ENCODE results near the gene FAM13B. TPM values are rescaled to one million over a fixed set of nuclear protein-coding genes. Genes with fewer than 3 reads are reported as not detected.

FAM13B gene
- total and polyA plus RNA-seq, 9 of the 15 experiments (the other 6 are each of a cell fraction or from before 2014, with no cell fraction given) = 2.3 to 21.6 (median 14.1) TPM

DNA sequence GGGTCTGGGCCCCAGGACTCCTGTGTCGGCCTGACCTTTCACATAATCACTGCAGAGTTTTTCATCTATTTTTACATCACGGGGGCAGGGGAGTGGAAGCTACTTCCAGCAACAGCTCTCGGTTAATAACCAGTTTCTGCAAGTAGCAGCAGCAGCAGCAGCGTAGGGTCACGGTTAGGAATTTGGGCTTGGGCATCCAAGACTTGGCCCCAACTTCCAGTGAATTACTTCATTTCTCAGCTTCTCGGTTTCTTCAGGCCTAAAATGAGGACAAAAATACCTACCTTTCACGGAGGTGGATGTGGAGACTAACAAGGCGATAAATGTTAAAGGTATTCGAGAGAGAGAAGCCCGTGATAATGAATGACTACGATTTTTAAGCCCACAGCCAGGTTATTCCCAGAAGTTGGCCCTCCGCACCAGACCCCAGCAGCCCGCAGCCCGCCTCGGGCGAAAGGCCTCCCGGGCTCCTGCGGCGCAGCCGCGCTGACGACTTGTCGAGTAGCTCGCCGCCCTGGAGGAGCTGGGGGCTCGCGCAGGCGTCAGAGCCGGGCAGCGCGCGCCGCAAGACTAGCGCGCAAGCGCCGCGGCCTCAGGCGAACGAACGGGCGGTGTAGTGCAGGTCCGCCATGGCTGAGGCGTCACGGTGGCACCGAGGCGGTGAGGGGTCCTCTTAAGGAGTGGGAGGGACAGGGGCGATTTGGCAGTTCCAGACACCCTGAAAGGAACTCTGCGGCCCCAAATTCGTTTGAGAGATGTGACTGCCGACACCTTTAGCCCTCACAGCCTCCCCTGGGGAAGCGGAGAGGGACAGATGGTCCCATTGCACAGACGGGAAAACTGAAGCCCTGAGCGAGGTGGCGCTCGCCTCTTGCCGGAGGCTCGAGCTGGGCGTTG, 143.8 kb downstream of the FAM13B start, which contains the start of gene PKD2L2 (continued):
- TF ChIP-seq ZBTB34 (CRISPR knock-in tag; IDR thresholded peaks at IDR 0.05) (peak; percentile 65; the same call in 1 of the 2 replicates), ZNF24 (IDR thresholded peaks at IDR 0.05) (peak; percentile 19; the same call in 1 of the 2 replicates), SRSF1 (IDR thresholded peaks at IDR 0.05; ENCODE audit: low read depth, low read length) (no peak), PTBP1 (IDR thresholded peaks at IDR 0.05; ENCODE audit: low read depth, low read length) (peak; percentile 85; the same call in 1 of the 2 replicates), NR0B1 (IDR thresholded peaks at IDR 0.05; ENCODE audit: partially characterized antibody) (no peak), ZNF644 (tag; IDR thresholded peaks at IDR 0.05; ENCODE audit: low read depth) (peak; percentile 75; the same call in 1 of the 2 replicates), TAF1 (IDR thresholded peaks at IDR 0.05; ENCODE audit: control insufficient read depth, extremely low read depth, insufficient read depth, low read length, severe bottlenecking) (peak; percentile 88), HCFC1 (IDR thresholded peaks at IDR 0.05; ENCODE audit: low read depth, low read length) (peak; percentile 61), DIDO1 (tag; IDR thresholded peaks at IDR 0.05; ENCODE audit: low read depth) (no peak), ZNF274 (IDR thresholded peaks at IDR 0.05; ENCODE audit: borderline replicate concordance, low read depth, low read length) (no peak), GATA2 (CRISPR knock-in tag; IDR thresholded peaks at IDR 0.05) (no peak), TCF15 (CRISPR knock-in tag; IDR thresholded peaks at IDR 0.05) (0 out of 2 replicates have a peak, but pooled peaks have one; percentile 7), CREB3 (tag; conservative IDR thresholded peaks at IDR 0.05; ENCODE audit: low read depth) (no peak), SIN3B (IDR thresholded peaks at IDR 0.05; ENCODE audit: low read depth) (0 out of 2 replicates have a peak, but pooled peaks have one; percentile 18), NRF1 (conservative IDR thresholded peaks at IDR 0.05 in 1 of 2, IDR thresholded peaks at IDR 0.05 in 1 of 2) (peak; percentile 98), ZBED1 (IDR thresholded peaks at IDR 0.05) (peak; percentile 71; the same call in 1 of the 2 replicates), TCF7L2 (IDR thresholded peaks at IDR 0.05; ENCODE audit: low read depth, low read length) (no peak), SMARCA5 (IDR thresholded peaks at IDR 0.05) (peak; percentile 98)
- TF ChIP-seq, protein P1, sequence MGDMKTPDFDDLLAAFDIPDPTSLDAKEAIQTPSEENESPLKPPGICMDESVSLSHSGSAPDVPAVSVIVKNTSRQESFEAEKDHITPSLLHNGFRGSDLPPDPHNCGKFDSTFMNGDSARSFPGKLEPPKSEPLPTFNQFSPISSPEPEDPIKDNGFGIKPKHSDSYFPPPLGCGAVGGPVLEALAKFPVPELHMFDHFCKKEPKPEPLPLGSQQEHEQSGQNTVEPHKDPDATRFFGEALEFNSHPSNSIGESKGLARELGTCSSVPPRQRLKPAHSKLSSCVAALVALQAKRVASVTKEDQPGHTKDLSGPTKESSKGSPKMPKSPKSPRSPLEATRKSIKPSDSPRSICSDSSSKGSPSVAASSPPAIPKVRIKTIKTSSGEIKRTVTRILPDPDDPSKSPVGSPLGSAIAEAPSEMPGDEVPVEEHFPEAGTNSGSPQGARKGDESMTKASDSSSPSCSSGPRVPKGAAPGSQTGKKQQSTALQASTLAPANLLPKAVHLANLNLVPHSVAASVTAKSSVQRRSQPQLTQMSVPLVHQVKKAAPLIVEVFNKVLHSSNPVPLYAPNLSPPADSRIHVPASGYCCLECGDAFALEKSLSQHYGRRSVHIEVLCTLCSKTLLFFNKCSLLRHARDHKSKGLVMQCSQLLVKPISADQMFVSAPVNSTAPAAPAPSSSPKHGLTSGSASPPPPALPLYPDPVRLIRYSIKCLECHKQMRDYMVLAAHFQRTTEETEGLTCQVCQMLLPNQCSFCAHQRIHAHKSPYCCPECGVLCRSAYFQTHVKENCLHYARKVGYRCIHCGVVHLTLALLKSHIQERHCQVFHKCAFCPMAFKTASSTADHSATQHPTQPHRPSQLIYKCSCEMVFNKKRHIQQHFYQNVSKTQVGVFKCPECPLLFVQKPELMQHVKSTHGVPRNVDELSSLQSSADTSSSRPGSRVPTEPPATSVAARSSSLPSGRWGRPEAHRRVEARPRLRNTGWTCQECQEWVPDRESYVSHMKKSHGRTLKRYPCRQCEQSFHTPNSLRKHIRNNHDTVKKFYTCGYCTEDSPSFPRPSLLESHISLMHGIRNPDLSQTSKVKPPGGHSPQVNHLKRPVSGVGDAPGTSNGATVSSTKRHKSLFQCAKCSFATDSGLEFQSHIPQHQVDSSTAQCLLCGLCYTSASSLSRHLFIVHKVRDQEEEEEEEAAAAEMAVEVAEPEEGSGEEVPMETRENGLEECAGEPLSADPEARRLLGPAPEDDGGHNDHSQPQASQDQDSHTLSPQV (IDR thresholded peaks at IDR 0.05) = 0 out of 2 replicates have a peak, but pooled peaks have one; percentile 39
